Measurements from ENCODE around the gene VARS1.

The VARS1 gene

DNA sequence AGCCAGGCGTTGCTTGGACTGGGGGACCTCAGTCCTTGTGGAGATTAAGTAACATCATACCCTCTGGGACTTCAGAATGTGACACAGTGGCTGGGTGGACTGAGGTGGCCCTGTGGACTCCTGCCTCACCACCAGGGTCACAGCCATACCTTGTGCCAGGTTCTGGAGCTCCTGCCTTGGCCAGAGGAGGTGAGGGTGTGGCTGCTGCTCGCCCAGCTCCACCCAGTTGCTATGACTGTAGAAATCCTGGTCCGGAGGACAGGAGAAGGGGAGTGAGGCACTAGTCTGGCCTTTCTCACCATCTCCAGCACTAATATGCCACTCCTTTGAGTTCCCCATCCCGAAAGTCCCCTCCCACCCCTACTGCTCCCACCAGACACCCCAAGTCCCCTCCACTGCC lies 20.4 kb downstream of the VARS1 start:
- TF ChIP-seq, protein P1, sequence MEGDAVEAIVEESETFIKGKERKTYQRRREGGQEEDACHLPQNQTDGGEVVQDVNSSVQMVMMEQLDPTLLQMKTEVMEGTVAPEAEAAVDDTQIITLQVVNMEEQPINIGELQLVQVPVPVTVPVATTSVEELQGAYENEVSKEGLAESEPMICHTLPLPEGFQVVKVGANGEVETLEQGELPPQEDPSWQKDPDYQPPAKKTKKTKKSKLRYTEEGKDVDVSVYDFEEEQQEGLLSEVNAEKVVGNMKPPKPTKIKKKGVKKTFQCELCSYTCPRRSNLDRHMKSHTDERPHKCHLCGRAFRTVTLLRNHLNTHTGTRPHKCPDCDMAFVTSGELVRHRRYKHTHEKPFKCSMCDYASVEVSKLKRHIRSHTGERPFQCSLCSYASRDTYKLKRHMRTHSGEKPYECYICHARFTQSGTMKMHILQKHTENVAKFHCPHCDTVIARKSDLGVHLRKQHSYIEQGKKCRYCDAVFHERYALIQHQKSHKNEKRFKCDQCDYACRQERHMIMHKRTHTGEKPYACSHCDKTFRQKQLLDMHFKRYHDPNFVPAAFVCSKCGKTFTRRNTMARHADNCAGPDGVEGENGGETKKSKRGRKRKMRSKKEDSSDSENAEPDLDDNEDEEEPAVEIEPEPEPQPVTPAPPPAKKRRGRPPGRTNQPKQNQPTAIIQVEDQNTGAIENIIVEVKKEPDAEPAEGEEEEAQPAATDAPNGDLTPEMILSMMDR (conservative IDR thresholded peaks at IDR 0.05; ENCODE audit: low read depth, low read length): no peak
- no peak overlapping the region for H3K4me3 ChIP-seq (ENCODE audit: low read depth, low read length)
- no peak for DNase-seq (ENCODE audit: low read depth)

DNA sequence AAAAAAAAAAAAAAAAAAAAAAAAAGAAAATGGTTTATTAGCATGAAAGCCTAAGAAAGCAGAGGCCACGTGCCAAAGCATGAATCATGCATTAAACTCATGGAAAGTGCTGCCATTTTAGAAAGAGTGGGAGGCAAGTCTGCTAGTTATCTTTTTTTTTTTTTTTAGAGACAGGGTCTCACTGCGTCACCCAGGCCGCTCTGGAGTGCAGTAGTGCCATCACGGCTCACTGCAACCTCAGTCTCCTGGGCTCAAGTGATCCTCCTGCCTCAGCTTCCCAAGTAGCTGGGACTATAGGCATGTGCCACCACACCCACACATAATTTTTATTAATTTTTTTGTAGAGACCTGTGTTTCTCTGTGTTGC lies 23.6 kb downstream of the VARS1 start:
- TF ChIP-seq, protein P1 (conservative IDR thresholded peaks at IDR 0.05; ENCODE audit: low read depth, low read length): no peak
- DNase-seq (ENCODE audit: low read depth): no peak
- H3K4me3 ChIP-seq (ENCODE audit: low read depth, low read length): no peak overlapping the region

DNA sequence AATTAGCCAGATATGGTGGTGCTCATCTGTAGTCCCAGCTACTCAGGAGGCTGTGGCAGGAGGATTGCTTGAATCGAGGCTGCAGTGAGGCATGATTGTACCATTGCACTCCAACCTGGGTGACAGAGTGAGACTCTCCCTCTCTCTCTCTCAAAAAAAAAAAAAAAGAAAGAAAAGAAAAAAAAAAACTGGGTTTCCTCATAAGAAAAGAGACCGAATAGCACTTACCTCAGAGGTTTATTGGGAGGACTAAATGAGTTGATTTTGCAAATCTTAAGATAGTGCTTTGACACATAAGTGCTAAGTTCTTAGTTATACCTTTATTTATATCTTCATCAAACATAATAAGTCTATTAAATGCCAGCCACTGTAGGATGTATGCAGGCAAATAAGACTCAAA lies 24.7 kb downstream of the VARS1 start:
- H3K4me3 ChIP-seq (ENCODE audit: low read depth, low read length): no peak overlapping the region
- DNase-seq (ENCODE audit: low read depth): no peak
- TF ChIP-seq, protein P1 (conservative IDR thresholded peaks at IDR 0.05; ENCODE audit: low read depth, low read length): no peak

DNA sequence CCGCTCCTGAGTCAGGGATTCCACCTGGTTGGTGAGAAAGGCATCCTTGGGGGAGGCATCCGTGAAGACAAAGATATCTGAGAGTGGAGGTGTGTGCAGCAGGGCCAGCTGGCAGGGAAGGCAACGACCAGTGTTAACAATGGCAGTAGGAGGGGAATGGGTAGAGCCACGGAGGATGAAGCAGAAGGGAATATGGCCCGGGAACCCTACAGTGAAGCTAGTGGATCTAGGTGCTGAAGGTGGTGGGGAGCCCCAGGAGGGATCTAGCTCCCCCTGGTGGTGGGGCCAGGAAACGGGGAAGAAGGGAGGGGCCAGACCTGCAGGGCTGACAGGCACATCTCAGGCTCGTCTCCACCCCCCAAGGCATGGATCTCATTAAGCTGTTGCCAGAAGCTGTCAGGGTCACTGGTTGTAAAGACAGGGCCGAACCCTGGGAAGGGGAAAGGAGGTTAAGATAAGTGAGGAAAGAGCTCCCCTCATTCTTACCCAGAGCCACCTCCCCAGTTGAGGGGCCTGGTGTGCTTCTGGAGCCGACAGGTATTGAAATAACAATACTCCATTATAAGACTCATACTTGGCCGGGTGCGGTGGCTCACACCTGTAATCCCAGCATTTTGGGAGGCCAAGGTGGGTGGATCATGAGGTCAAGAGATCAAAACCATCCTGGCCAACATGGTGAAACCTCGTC lies 25.7 kb downstream of the VARS1 start:
- no peak overlapping the region for H3K4me3 ChIP-seq (ENCODE audit: low read depth, low read length)
- peak; percentile 68 for DNase-seq (ENCODE audit: low read depth)
- TF ChIP-seq, protein P1 (conservative IDR thresholded peaks at IDR 0.05; ENCODE audit: low read depth, low read length): peak; percentile 88

DNA sequence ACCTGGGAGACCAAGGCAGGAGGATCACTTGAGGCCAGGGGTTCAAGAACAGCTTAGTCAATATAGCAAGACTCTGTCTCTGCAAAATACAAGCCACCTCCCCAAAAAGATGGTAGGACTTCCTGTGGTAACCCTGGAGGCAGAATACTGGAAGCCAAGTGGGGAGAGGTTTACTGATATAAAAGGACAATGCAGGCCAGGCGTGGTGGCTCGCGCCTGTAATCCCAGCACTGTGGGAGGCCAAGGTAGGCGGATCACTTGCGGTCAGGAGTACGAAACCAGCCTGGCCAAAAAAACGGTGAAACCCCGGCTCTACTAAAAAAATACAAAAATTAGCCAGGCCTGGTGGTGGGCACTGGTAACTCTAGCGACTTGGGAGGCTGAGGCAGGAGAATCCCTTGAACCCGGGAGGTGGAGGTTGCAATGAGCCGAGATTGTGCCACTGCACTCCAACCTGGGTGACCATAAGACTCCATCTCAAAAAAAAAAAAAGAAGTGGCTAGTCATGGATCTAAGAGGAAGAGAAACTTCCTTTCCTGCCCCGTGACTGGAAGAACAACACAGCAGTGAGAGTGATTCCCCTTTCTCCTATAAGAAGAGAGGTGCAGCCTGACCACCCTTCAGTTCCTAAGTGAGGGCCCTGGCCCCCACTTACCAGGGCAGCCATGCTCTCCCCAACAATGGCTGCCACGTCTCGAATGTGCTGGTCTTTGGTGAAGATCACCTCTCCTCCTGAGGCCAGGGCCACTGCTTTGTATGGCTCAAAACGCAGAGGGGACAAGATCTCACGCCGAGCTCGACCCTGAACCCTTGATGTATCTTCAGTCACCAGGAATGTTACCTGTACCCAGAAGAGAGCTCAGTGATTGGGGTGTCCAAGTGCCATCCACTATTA lies 26.9 kb downstream of the VARS1 start:
- TF ChIP-seq, protein P1 (conservative IDR thresholded peaks at IDR 0.05; ENCODE audit: low read depth, low read length): no peak
- H3K4me3 ChIP-seq (ENCODE audit: low read depth, low read length): no peak overlapping the region

DNA sequence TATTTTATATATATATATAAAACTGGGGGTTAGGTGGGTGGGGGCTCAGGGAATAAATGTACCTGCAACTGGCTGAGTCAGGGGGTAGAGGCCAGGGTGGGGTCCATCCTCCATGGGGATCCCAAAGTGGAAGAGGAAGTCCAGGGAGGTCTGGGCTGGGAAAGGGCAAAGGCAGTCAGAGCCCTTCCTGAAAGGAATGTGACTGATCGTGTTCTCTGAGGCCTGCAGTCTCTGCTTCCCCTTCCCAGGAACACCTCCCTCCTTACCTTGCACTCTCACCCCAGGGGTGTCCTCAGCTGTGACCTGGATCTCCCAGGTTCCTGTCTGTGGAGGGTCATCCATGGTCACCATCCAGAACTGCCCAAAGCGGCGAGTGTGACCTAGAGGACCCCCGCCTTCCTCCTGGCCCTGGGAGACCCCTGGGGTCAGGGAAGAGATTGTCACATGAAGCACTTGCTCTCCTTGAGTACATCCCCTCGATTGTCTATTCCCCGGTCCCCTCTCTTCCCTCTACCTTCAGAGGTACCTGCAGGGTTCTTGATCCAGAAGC lies 28.4 kb downstream of the VARS1 start:
- H3K4me3 ChIP-seq (ENCODE audit: low read depth, low read length): no peak overlapping the region
- TF ChIP-seq, protein P1 (conservative IDR thresholded peaks at IDR 0.05; ENCODE audit: low read depth, low read length): no peak
- no peak for DNase-seq (ENCODE audit: low read depth)

More for the DNA sequence above, 26.9 kb downstream of the VARS1 start:
- no peak for DNase-seq (ENCODE audit: low read depth)
